Parathyroid adenoma (tissue), 2 donors: ENCODE measurements around the gene TRAPPC4.
"Not testable (repeated sequence)": the region's sequence is repeated elsewhere in the genome, so short reads cannot be mapped to it uniquely, and the experiment has no call there.

Experiments
- H2AFZ ChIP-seq: fragments of 300-600 bp; sonication (generic); one replicate; pipeline ENCODE4 v1.7.0; 2017; ENCODE audit warnings: antibody characterized with exemption, mild to moderate bottlenecking
- H3K27ac ChIP-seq: fragments of 300-600 bp; sonication (generic); one replicate; pipeline ENCODE4 v1.7.0; 2017
- H3K27me3 ChIP-seq: fragments of 300-600 bp; sonication (generic); one replicate; pipeline ENCODE4 v1.7.0; 2017; ENCODE audit warnings: low read length; ENCODE audit not compliant: control insufficient read depth, insufficient read depth
- H3K36me3 ChIP-seq: fragments of 300-600 bp; sonication (generic); one replicate; pipeline ENCODE4 v1.7.0; 2017; ENCODE audit warnings: low read length; ENCODE audit not compliant: control insufficient read depth, insufficient read depth
- H3K4me1 ChIP-seq: fragments of 300-600 bp; sonication (generic); one replicate; pipeline ENCODE4 v1.7.0; 2017; ENCODE audit warnings: control low read depth
- H3K4me2 ChIP-seq: fragments of 300-600 bp; sonication (generic); one replicate; pipeline ENCODE4 v1.7.0; 2017; ENCODE audit warnings: low read length
- H3K4me3 ChIP-seq: fragments of 300-600 bp; sonication (generic); one replicate; pipeline ENCODE4 v1.7.0; 2017; ENCODE audit warnings: low read depth, low read length
- H3K79me2 ChIP-seq: fragments of 300-600 bp; sonication (generic); one replicate; pipeline ENCODE4 v1.7.0; 2017; ENCODE audit warnings: control low read depth
- H3K9ac ChIP-seq: fragments of 300-600 bp; sonication (generic); one replicate; pipeline ENCODE4 v1.7.0; 2017; ENCODE audit warnings: mild to moderate bottlenecking
- H3K9me3 ChIP-seq: fragments of 300-600 bp; sonication (generic); one replicate; pipeline ENCODE4 v1.7.0; 2017; ENCODE audit warnings: low read length; ENCODE audit not compliant: control insufficient read depth
- TF ChIP-seq, protein P1 (sequence below): fragments of 300-600 bp; sonication (generic); IDR thresholded peaks from one replicate; pipeline ENCODE4 v1.7.0; 2017; ENCODE audit warnings: antibody characterized with exemption, mild to moderate bottlenecking
- donor health status: primary hyperparathyroidism.

The TRAPPC4 gene

GRCh38 chr11:119029069-119029339 is 10.4 kb downstream of the TRAPPC4 start:
- H3K4me3 ChIP-seq, result no peak overlapping the region
- no peaks in the 10 kb centered on the region for H3K36me3 ChIP-seq
- no peak overlapping the region for H3K27ac ChIP-seq
- H3K9me3 ChIP-seq, result no peaks in the 10 kb centered on the region
- no peak overlapping the region for H3K9ac ChIP-seq
- peaks cover 2% of the 10 kb centered on the region for H3K4me1 ChIP-seq
- TF ChIP-seq, protein P1, sequence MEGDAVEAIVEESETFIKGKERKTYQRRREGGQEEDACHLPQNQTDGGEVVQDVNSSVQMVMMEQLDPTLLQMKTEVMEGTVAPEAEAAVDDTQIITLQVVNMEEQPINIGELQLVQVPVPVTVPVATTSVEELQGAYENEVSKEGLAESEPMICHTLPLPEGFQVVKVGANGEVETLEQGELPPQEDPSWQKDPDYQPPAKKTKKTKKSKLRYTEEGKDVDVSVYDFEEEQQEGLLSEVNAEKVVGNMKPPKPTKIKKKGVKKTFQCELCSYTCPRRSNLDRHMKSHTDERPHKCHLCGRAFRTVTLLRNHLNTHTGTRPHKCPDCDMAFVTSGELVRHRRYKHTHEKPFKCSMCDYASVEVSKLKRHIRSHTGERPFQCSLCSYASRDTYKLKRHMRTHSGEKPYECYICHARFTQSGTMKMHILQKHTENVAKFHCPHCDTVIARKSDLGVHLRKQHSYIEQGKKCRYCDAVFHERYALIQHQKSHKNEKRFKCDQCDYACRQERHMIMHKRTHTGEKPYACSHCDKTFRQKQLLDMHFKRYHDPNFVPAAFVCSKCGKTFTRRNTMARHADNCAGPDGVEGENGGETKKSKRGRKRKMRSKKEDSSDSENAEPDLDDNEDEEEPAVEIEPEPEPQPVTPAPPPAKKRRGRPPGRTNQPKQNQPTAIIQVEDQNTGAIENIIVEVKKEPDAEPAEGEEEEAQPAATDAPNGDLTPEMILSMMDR, result no peak
- H3K79me2 ChIP-seq, result no peaks in the 10 kb centered on the region
- H3K4me2 ChIP-seq, result peak overlapping the region; percentile 91
- no peak overlapping the region for H2AFZ ChIP-seq
- no peaks in the 10 kb centered on the region for H3K27me3 ChIP-seq

GRCh38 chr11:119029340-119030028 is 10.9 kb downstream of the TRAPPC4 start:
- peak overlapping the region; percentile 91 for H3K4me2 ChIP-seq

GRCh38 chr11:119030029-119030328 is 11.4 kb downstream of the TRAPPC4 start:
- Histone ChIP-seq H3K9me3 (no peaks in the 10 kb centered on the region), H3K27me3 (no peaks in the 10 kb centered on the region), H3K9ac (no peak overlapping the region), H3K79me2 (no peaks in the 10 kb centered on the region), H2AFZ (peak overlapping the region; percentile 92), H3K4me1 (peaks cover 2% of the 10 kb centered on the region), H3K4me2 (peak overlapping the region; percentile 91), H3K36me3 (no peaks in the 10 kb centered on the region), H3K4me3 (peak overlapping the region; percentile 80), H3K27ac (no peak overlapping the region)
- TF ChIP-seq, protein P1, result no peak

More at GRCh38 chr11:119029340-119030028, 10.9 kb downstream of the TRAPPC4 start:
- H2AFZ ChIP-seq, result peak overlapping the region; percentile 92
- H3K36me3 ChIP-seq, result no peaks in the 10 kb centered on the region
- H3K27me3 ChIP-seq, result no peaks in the 10 kb centered on the region
- TF ChIP-seq, protein P1, result no peak
- no peaks in the 10 kb centered on the region for H3K79me2 ChIP-seq
- peaks cover 2% of the 10 kb centered on the region for H3K4me1 ChIP-seq
- H3K9ac ChIP-seq, result no peak overlapping the region
- no peak overlapping the region for H3K27ac ChIP-seq
- no peaks in the 10 kb centered on the region for H3K9me3 ChIP-seq
- peak overlapping the region; percentile 80 for H3K4me3 ChIP-seq

GRCh38 chr11:119030329-119031047 is 11.9 kb downstream of the TRAPPC4 start, which contains the start of gene SLC37A4:
SLC37A4 (minus strand) TSS chr11:119030877.
- peaks cover 2% of the 10 kb centered on the region for H3K4me1 ChIP-seq
- peak within 1 kb of the TSS; percentile 28 for H3K9ac ChIP-seq
- peak within 1 kb of the TSS; percentile 91 for H3K4me2 ChIP-seq
- H3K27ac ChIP-seq, result peak within 1 kb of the TSS; percentile 65
- H3K36me3 ChIP-seq, result no peaks in the 10 kb centered on the region
- H3K9me3 ChIP-seq, result no peaks in the 10 kb centered on the region
- H2AFZ ChIP-seq, result peak within 1 kb of the TSS; percentile 92
- no peaks in the 10 kb centered on the region for H3K79me2 ChIP-seq
- H3K4me3 ChIP-seq, result peak within 1 kb of the TSS; percentile 80
- H3K27me3 ChIP-seq, result no peaks in the 10 kb centered on the region
- TF ChIP-seq, protein P1, result no peak

DNA sequence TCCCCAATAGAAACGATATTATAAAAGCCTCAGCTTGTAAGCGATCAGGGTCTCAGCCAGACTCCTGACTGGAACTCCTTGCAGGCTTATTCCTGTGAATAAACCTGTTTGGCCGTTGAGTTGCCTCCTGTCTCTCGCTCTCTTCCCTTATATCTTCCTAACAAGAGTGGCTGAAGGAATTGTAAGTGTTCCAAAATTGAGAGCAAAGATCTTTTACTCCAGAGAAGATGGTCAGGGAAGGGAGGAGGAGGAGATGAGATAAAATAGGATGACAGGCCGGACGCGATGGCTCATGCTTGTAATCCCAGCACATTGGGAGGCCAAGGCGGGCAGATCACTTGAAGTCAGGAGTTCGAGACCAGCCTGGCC is 13.3 kb downstream of the TRAPPC4 start:
- Histone ChIP-seq H3K27ac (no peak overlapping the region), H3K36me3 (no peaks in the 10 kb centered on the region), H3K9ac (no peak overlapping the region), H3K27me3 (no peaks in the 10 kb centered on the region), H2AFZ (no peak overlapping the region), H3K4me3 (no peak overlapping the region), H3K79me2 (no peaks in the 10 kb centered on the region), H3K4me1 (peaks cover 2% of the 10 kb centered on the region), H3K9me3 (no peaks in the 10 kb centered on the region), H3K4me2 (no peak overlapping the region)
- TF ChIP-seq, protein P1, result no peak

- H3K27me3 ChIP-seq, H3K79me2 ChIP-seq, H3K9ac ChIP-seq, H3K4me2 ChIP-seq, H3K9me3 ChIP-seq, H3K36me3 ChIP-seq, H3K4me3 ChIP-seq, H3K27ac ChIP-seq, H2AFZ ChIP-seq, H3K4me1 ChIP-seq: not testable (repeated sequence)
Observed at GRCh38 chr11:119033421-119033820, 14.9 kb downstream of the TRAPPC4 start.
